Progenitor cell of endocrine pancreas (in vitro differentiated cells): ENCODE measurements around the gene CLIC5. TPM values are rescaled to one million over a fixed set of nuclear protein-coding genes. Genes with fewer than 3 reads are reported as not detected.

Experiments used
- DNase-seq: peaks from one replicate; pipeline ENCODE4 v3.0.0; 2021; ENCODE audit warnings: low spot score; ENCODE audit not compliant: unreplicated experiment
- H3K27ac Mint-ChIP-seq: 2 replicates; pipeline ENCODE4 v1.8.0; 2021; ENCODE audit warnings: mild to moderate bottlenecking, moderate library complexity, mixed read lengths
- H3K27me3 Mint-ChIP-seq: 2 replicates; pipeline ENCODE4 v1.8.0; 2021; ENCODE audit warnings: mixed read lengths
- H3K36me3 Mint-ChIP-seq: 2 replicates; pipeline ENCODE4 v1.8.0; 2022; ENCODE audit warnings: mixed read lengths; ENCODE audit not compliant: insufficient read depth
- H3K4me1 Mint-ChIP-seq: 2 replicates; pipeline ENCODE4 v1.8.0; 2021; ENCODE audit warnings: low read depth, mixed read lengths
- H3K4me3 Mint-ChIP-seq: 2 replicates; pipeline ENCODE4 v1.8.0; 2021; ENCODE audit warnings: low read depth, mild to moderate bottlenecking, moderate library complexity, mixed read lengths
- H3K9me3 Mint-ChIP-seq: 2 replicates; pipeline ENCODE4 v1.8.0; 2021; ENCODE audit warnings: low read depth, mixed read lengths
- total RNA-seq: library from RNA; stranded (reverse); gene quantifications from 2 replicates; pipeline ENCODE4 v1.2.1, GENCODE V29; 2021
- TF ChIP-seq, protein P1 (sequence below): fragments of 200-600 bp; sonication (generic); IDR thresholded peaks from one replicate; pipeline ENCODE4 v1.5.0; 2021; ENCODE audit warnings: antibody characterized with exemption, mild to moderate bottlenecking; ENCODE audit not compliant: unreplicated experiment

CLIC5 gene
- total RNA-seq, 1 donor from 2014 or later = 35.9 TPM

DNA sequence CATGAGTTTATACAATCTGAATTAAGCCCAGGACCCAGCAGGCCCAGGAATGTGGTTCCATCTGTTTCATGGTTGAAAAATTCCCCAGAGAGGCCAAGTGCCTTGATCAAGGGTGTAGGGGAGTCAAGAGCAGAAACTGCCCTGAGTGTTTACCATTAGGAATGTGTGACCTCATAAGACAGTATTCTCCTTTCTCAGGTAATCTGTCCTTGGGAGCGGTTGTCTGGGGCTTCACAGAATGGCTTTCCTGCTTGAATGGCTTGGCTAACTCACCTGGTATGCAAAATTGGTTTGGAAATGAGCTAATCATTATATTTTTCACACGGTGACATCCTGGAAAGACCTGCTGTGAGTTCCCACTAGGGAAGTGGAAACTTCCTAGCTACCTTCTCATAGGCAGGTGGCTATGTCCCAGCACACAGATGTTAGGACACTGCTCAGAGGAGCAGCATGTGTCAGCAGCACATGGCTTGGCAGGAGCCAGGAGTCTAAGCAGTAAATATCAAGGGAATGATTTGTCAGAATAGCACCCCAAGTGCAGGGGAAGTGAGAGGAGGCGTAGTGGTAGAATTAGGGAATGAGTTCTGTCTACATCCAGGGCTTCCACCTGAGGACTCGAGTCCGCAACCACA, 17.7 kb downstream of the CLIC5 start:
- no peaks in the 10 kb centered on the region for H3K27me3 Mint-ChIP-seq
- H3K27ac Mint-ChIP-seq = no peak overlapping the region
- H3K36me3 Mint-ChIP-seq = no peaks in the 10 kb centered on the region
- no peaks in the 10 kb centered on the region for H3K9me3 Mint-ChIP-seq
- no peak for DNase-seq
- no peak overlapping the region for H3K4me3 Mint-ChIP-seq
- TF ChIP-seq, protein P1, sequence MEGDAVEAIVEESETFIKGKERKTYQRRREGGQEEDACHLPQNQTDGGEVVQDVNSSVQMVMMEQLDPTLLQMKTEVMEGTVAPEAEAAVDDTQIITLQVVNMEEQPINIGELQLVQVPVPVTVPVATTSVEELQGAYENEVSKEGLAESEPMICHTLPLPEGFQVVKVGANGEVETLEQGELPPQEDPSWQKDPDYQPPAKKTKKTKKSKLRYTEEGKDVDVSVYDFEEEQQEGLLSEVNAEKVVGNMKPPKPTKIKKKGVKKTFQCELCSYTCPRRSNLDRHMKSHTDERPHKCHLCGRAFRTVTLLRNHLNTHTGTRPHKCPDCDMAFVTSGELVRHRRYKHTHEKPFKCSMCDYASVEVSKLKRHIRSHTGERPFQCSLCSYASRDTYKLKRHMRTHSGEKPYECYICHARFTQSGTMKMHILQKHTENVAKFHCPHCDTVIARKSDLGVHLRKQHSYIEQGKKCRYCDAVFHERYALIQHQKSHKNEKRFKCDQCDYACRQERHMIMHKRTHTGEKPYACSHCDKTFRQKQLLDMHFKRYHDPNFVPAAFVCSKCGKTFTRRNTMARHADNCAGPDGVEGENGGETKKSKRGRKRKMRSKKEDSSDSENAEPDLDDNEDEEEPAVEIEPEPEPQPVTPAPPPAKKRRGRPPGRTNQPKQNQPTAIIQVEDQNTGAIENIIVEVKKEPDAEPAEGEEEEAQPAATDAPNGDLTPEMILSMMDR = no peak
- no peaks in the 10 kb centered on the region for H3K4me1 Mint-ChIP-seq

DNA sequence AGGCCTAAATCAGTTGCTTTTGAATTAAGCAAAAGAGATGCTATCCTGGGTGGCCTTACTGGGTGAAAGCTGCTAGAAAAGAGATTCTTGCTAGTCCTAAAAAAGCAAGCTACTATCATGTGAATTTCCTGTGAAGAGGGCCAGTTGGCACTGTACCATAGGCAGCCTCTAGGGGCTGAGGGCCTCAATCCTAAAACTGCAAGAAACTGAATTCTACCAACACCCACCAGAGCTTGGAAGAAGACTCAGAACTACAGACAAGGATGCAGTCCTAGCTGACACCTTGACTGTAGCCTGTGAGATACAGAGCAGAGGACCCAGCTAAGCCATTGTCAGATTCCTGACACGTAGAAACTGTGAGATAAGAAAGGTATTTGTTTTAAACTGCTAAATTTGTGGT, 24.5 kb downstream of the CLIC5 start:
- no peak overlapping the region for H3K4me3 Mint-ChIP-seq
- no peaks in the 10 kb centered on the region for H3K36me3 Mint-ChIP-seq
- no peaks in the 10 kb centered on the region for H3K27me3 Mint-ChIP-seq
- TF ChIP-seq, protein P1 = peak; percentile 41
- no peaks in the 10 kb centered on the region for H3K9me3 Mint-ChIP-seq
- H3K27ac Mint-ChIP-seq = no peak overlapping the region
- no peak for DNase-seq
- peaks cover 22% of the 10 kb centered on the region for H3K4me1 Mint-ChIP-seq

DNA sequence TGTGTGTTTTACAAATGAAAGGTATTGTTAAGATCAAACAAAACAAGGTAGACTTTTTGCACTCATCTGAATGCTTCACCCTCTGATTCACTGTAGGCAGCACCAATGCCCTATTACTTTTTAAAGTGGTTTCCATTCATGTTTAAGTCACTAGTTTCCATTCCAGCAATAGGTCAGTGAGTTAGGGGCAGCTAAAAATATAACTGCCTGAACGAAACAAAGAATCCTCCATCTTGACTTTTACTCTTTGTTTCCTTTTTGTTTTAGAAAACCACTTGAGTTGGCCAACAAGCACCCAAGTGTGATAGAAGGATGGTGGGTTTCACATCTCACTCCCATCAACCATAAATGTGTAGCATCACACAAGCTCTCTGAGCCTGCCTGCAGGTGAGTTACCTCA, 25.5 kb downstream of the CLIC5 start:
- no peak for DNase-seq
- TF ChIP-seq, protein P1 = no peak
- Mint-ChIP-seq H3K9me3 (no peaks in the 10 kb centered on the region), H3K4me3 (no peak overlapping the region), H3K27me3 (no peaks in the 10 kb centered on the region), H3K27ac (no peak overlapping the region), H3K4me1 (peaks cover 22% of the 10 kb centered on the region), H3K36me3 (no peaks in the 10 kb centered on the region)

DNA sequence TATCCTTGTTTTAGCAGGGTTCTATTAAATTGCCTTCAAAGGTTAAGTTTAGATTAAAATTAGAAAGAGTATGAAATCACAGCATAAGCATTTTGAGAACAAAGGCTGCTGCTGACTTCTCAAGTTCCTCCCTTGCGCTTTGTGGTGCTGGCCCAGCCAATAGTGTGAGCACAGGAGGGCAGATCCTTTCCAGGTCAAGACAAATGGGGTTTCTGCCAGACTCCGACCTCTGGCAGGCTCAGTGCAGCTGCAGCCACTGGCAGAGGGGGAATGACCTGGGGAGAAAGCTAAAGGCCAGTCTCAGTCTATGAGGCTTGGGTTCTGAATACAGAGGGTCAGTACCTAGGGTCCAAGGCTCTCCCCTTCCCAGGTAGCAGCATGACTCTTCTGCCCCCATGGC, 27.0 kb downstream of the CLIC5 start:
- DNase-seq = no peak
- TF ChIP-seq, protein P1 = no peak
- Mint-ChIP-seq H3K4me3 (no peak overlapping the region), H3K4me1 (peaks cover 22% of the 10 kb centered on the region), H3K27me3 (no peaks in the 10 kb centered on the region), H3K9me3 (no peaks in the 10 kb centered on the region), H3K36me3 (no peaks in the 10 kb centered on the region), H3K27ac (no peak overlapping the region)

DNA sequence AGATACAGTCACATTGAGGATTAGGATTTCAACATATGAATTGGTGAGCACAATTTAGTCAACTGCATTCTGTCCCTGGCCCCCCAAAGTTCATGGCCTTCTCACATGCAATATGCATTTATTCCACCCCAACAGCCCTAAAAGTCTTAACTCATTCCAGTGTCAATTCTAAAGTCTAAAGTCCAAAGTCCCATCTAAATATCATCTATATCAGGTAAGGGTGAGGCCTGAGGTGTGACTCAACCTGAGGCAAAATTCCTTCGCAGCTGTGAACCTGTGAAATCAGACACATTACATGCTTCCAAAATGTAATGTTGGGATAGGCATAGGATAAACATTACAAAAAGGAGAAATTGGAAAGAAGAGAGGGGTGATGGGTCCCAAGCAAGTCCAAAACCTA, 27.8 kb downstream of the CLIC5 start:
- Mint-ChIP-seq H3K9me3 (no peaks in the 10 kb centered on the region), H3K27ac (no peak overlapping the region), H3K27me3 (no peaks in the 10 kb centered on the region), H3K4me1 (peaks cover 22% of the 10 kb centered on the region), H3K4me3 (no peak overlapping the region), H3K36me3 (peaks cover under 1% of the 10 kb centered on the region)
- DNase-seq = no peak
- TF ChIP-seq, protein P1 = no peak
